Measurements from ENCODE around the gene TSEN34. TPM values are rescaled to one million over a fixed set of nuclear protein-coding genes. Genes with fewer than 3 reads are reported as not detected.
A peak's percentile ranks its signal among the peaks of the same experiment; 100 is the strongest.
"Not testable (repeated sequence)": the region's sequence is repeated elsewhere in the genome, so short reads cannot be mapped to it uniquely, and the experiment has no call there.

Gene TSEN34
- total RNA-seq, 4 donors from 2014 or later: 80.5 to 118 (median 107) TPM

- DNase-seq (ENCODE audit: low spot score in 2 of 2): no peak
- WGBS, 2 donors: 92 to 93% methylated on average over 11 of the region's 11 CpGs
- intact Hi-C loops (cut with DNase I; ENCODE audit: low total_unique reads): no loop called here
- no peak overlapping the region for H3K4me3 ChIP-seq (ENCODE audit: low read depth, poor library complexity, severe bottlenecking)
- TF ChIP-seq CTCF (IDR thresholded peaks at IDR 0.05) (no peak), POLR2A (IDR thresholded peaks at IDR 0.05) (no peak)
Measured at GRCh38 chr19:54193011-54193410, 1.9 kb downstream of the TSEN34 start.

GRCh38 chr19:54194463-54194862 lies 3.4 kb downstream of the TSEN34 start:
- H3K4me3 ChIP-seq (ENCODE audit: low read depth, poor library complexity, severe bottlenecking); DNase-seq (ENCODE audit: low spot score in 2 of 2); intact Hi-C loops (cut with DNase I; ENCODE audit: low total_unique reads): not testable (repeated sequence)
- WGBS, 2 donors: 90 to 95% methylated on average over 12 of the region's 12 CpGs

- DNase-seq (ENCODE audit: low spot score in 2 of 2): no peak
- intact Hi-C loops (cut with DNase I; ENCODE audit: low total_unique reads): no loop called here
- WGBS, 2 donors: 87 to 96% methylated on average over 7 of the region's 7 CpGs
- no peak overlapping the region for H3K4me3 ChIP-seq (ENCODE audit: low read depth, poor library complexity, severe bottlenecking)
- TF ChIP-seq CTCF (IDR thresholded peaks at IDR 0.05) (no peak), POLR2A (IDR thresholded peaks at IDR 0.05) (no peak)
Measured at GRCh38 chr19:54196536-54196935, 5.4 kb downstream of the TSEN34 start.

GRCh38 chr19:54197121-54197520 lies 6.0 kb downstream of the TSEN34 start:
- no peak for DNase-seq (ENCODE audit: low spot score in 2 of 2)
- intact Hi-C loops (cut with DNase I; ENCODE audit: low total_unique reads): no loop called here
- H3K4me3 ChIP-seq (ENCODE audit: low read depth, poor library complexity, severe bottlenecking): no peak overlapping the region
- TF ChIP-seq CTCF (IDR thresholded peaks at IDR 0.05) (no peak), POLR2A (IDR thresholded peaks at IDR 0.05) (no peak)
- 58 to 74% methylated on average over 3 of the region's 3 CpGs for WGBS, 2 donors

- WGBS, 2 donors: 93 to 94% methylated on average over 16 of the region's 16 CpGs
- no peak for TF ChIP-seq POLR2A (IDR thresholded peaks at IDR 0.05)
- TF ChIP-seq CTCF (IDR thresholded peaks at IDR 0.05): no peak
- DNase-seq (ENCODE audit: low spot score in 2 of 2): no peak
- intact Hi-C loops (cut with DNase I; ENCODE audit: low total_unique reads): no loop called here
- no peak overlapping the region for H3K4me3 ChIP-seq (ENCODE audit: low read depth, poor library complexity, severe bottlenecking)
Measured at GRCh38 chr19:54199401-54199800, 8.3 kb downstream of the TSEN34 start.

- intact Hi-C loops (cut with DNase I; ENCODE audit: low total_unique reads): no loop called here
- WGBS, 2 donors: 2 to 4% methylated on average over 25 to 28 of the region's 28 CpGs
- DNase-seq (ENCODE audit: low spot score in 2 of 2): no peak
- peak overlapping the region; percentile 54 for H3K4me3 ChIP-seq (ENCODE audit: low read depth, poor library complexity, severe bottlenecking)
- TF ChIP-seq CTCF (IDR thresholded peaks at IDR 0.05) (no peak), POLR2A (IDR thresholded peaks at IDR 0.05) (no peak)
Measured at GRCh38 chr19:54201172-54201701, 10.1 kb downstream of the TSEN34 start.

Measured in lower leg skin (tissue), 4 donors.